NCI-H146 treated with DMSO at 0.1 percent for 48 hours (cell line): Measurements from ENCODE around the gene SLC25A10.

ENCODE experiments used
- DNase-seq: peaks from one replicate; lab custom pipeline; 2025; ENCODE audit not compliant: unreplicated experiment; lab: John Stamatoyannopoulos, UW

SLC25A10 gene

DNA sequence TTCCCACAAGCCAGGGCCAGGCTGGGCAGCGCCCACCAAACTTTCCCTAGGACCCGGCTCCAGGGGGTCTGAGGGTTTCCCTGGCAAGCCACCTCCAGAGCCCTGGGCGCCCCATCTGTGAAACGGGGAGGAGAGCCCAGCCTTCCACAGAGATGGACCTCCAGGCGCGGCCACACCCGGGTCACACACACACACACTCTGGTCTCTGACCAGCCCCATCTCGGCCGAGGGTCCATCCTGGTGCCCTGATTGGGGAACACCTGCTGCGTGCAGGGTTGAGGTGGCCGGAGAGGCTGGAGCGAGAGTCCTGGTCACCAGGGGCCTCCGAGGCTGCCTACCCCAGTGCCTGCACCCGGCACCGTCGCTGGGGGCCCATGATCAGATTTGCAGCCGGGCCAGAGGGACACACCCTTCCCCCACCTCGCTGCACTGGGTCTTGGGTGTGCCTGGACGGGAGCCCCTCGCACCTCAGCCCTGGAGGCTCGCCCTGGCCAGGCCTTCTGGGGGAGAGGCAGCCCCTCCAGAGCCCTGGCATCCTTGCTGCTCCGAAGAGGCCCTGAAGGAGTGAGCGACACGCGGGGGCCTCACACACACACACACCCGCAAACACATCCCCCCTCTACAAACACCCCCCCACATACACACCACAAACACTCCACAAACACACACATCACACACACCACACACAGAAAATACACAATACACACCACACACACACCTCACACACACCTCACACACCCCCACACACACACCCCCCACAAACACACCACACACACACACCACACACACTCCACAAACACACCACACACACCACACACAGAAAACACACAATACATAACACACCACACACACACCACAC, 29.7 kb downstream of the SLC25A10 start:
- no peak for DNase-seq
